Subcutaneous abdominal adipose tissue (tissue), 5 donors: ENCODE measurements around the gene AJAP1.

ENCODE experiments used
- H3K27ac ChIP-seq: one replicate; pipeline ENCODE4 v1.7.0; 2013; ENCODE audit warnings: low read depth, mild to moderate bottlenecking, inconsistent platforms, low read length, moderate library complexity
- H3K27me3 ChIP-seq, 5 donors: one replicate each; pipeline ENCODE4 v1.7.0; 2013; ENCODE audit warnings: low read length in 5 of 5, inconsistent platforms in 1 of 5; ENCODE audit not compliant: control insufficient read depth in 5 of 5, insufficient read depth in 4 of 5
- H3K36me3 ChIP-seq, 5 donors: one replicate each; pipeline ENCODE4 v1.7.0; 2013; ENCODE audit warnings: low read length in 5 of 5; ENCODE audit not compliant: control insufficient read depth in 5 of 5, insufficient read depth in 5 of 5
- H3K4me1 ChIP-seq, 5 donors: one replicate each; pipeline ENCODE4 v1.7.0; 2013; ENCODE audit warnings: low read length in 5 of 5, mild to moderate bottlenecking in 3 of 5, moderate library complexity in 1 of 5; ENCODE audit not compliant: control insufficient read depth in 5 of 5, insufficient read depth in 5 of 5
- H3K4me3 ChIP-seq, 5 donors: one replicate each; pipeline ENCODE4 v1.7.0; 2013; ENCODE audit warnings: low read length in 5 of 5, low read depth in 1 of 5
- H3K9ac ChIP-seq, 5 donors: one replicate each; pipeline ENCODE4 v1.7.0; 2013; ENCODE audit warnings: low read length in 5 of 5, mild to moderate bottlenecking in 4 of 5, moderate library complexity in 3 of 5
- H3K9me3 ChIP-seq, 5 donors: one replicate each; pipeline ENCODE4 v1.7.0; 2013; ENCODE audit warnings: low read length in 5 of 5; ENCODE audit not compliant: control insufficient read depth in 5 of 5
- donor health status: healthy.
- donor health status: healthy.
- donor health status: healthy.
- donor health status: healthy.
- donor health status: healthy.

Gene AJAP1

DNA sequence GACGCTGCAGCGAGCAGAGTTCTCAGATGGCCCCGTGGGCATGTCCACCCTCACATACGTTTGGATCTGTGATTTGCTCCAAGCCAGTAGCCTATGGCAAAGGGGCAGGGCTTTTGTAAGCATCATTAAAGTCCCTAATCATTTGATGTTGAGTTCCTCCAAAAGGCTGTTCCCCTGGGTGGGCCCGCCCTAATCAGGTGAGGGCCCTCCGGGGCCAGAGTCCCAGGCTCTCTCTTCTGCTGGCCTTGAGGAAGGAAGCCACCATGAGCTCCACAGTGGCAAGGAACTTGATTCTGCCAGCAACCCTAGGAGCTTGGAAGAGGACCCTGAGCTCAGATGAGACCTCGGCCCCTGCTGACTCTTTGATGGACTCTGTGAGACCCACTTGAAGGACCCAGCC, 25.4 kb upstream of the AJAP1 start:
- Histone ChIP-seq H3K36me3 (no peaks in the 10 kb centered on the region), H3K4me1 (peaks cover 0 to 13% (median 4%) of the 10 kb centered on the region in 5 donors), H3K9ac (no peak overlapping the region), H3K27me3 (peaks cover under 1 to 21% (median 3%) of the 10 kb centered on the region in 5 donors), H3K27ac (no peak overlapping the region), H3K4me3 (no peak overlapping the region), H3K9me3 (no peaks in the 10 kb centered on the region)

DNA sequence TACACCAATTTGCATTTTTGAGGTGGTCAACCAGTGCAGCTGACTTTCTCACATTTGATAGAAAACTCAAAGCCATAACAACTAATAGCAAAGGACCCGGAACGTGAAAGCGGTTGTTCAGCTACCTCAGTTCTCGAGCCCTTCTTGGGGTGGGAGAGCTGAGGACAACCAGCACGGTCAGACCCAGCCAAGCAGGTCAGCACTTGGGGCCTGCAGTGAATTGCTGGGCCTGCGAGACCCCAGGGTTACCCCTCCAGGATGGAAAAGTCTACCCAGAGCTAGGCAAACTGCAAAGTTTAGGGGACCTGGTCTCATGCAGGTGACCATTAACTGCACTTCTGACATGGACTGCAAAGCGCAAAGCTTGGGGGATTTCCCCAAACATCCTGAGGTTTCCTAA, 23.8 kb upstream of the AJAP1 start:
- Histone ChIP-seq H3K36me3 (no peaks in the 10 kb centered on the region), H3K27ac (no peak overlapping the region), H3K9ac (no peak overlapping the region), H3K4me1 (peaks cover 0 to 13% (median 4%) of the 10 kb centered on the region in 5 donors), H3K27me3 (peaks cover 0 to 24% (median 3%) of the 10 kb centered on the region in 5 donors), H3K9me3 (no peaks in the 10 kb centered on the region), H3K4me3 (no peak overlapping the region)

DNA sequence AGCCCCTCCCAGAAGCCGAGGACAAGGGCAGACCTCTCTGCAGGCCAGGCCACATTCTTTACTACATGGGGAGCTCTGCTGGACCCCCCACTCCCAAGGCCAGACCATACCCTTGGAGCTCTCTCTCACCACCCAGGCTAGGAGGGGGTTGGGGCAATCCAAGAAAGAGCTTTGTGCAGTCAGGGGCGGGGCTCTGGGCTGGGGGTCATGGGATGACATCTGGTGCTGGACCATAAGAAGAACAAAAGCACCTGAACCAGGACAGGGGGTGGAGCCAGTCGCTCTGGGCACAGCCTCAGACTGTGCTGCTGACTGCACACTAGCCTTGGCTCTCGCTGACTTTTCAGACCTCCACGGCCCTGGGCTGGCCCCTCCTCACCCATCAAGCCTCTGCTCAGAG, 23.1 kb upstream of the AJAP1 start:
- H3K27ac ChIP-seq, result no peak overlapping the region
- H3K4me3 ChIP-seq, result no peak overlapping the region
- H3K4me1 ChIP-seq, result peaks cover 0 to 12% (median 4%) of the 10 kb centered on the region in 5 donors
- no peaks in the 10 kb centered on the region for H3K36me3 ChIP-seq
- H3K9ac ChIP-seq, result no peak overlapping the region
- H3K9me3 ChIP-seq, result no peaks in the 10 kb centered on the region
- H3K27me3 ChIP-seq, result peaks cover 0 to 29% (median 3%) of the 10 kb centered on the region in 5 donors

DNA sequence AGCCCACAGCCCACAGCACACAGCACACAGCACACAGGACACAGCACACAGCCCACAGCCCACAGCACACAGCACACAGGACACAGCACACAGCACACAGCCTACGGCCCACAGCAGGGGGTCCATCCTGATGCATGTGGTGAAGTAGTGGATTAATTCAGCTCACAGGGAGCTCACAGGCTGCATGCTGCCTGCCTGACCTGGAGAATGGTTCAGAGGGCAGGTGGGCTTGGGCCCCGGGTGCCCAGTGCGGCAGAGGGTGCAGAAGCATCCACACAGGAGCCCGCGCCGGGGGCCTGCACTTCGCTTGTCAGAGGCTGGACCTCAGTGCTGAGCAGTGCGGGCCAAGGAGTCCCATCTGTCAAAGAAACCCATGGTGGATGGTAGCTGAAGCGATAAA, 21.1 kb upstream of the AJAP1 start:
- H3K36me3 ChIP-seq, result no peaks in the 10 kb centered on the region
- no peak overlapping the region for H3K9ac ChIP-seq
- H3K4me3 ChIP-seq, result no peak overlapping the region
- H3K4me1 ChIP-seq, result peaks cover 0 to 7% (median 0%) of the 10 kb centered on the region in 5 donors
- no peak overlapping the region for H3K27ac ChIP-seq
- H3K9me3 ChIP-seq, result no peaks in the 10 kb centered on the region
- H3K27me3 ChIP-seq, result peaks cover 1 to 37% (median 7%) of the 10 kb centered on the region in 5 donors

DNA sequence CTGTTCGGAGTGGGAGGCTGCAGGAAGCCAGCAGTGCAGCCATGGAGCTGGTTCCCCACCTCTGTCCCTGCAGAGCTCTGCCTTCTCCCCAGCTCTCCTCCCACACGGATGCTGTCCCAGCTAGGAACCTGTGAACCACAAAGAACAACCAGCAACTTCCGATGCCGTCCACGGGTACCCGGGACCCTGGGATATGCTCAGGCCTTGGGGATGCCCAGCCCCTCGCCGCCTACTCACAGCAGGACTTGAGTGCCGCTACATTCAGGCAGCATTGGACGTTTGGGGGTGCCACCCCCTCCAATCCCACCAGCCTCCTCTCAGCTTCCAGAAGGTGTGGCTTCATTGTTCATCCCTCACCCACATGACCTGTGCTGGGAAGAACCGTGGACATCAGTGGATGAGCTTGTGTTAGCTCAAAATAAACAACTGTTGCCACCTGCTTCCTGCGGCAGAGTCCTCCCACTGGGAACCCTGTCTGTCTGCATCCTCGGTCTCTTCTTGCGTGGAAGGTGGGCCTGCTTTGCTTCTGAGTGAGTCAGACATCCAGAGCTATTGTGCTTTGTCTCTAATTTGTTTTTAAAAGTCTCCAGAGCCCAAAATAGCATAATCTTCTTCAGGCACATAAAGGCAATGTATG, 20.1 kb upstream of the AJAP1 start:
- H3K4me3 ChIP-seq, result no peak overlapping the region

DNA sequence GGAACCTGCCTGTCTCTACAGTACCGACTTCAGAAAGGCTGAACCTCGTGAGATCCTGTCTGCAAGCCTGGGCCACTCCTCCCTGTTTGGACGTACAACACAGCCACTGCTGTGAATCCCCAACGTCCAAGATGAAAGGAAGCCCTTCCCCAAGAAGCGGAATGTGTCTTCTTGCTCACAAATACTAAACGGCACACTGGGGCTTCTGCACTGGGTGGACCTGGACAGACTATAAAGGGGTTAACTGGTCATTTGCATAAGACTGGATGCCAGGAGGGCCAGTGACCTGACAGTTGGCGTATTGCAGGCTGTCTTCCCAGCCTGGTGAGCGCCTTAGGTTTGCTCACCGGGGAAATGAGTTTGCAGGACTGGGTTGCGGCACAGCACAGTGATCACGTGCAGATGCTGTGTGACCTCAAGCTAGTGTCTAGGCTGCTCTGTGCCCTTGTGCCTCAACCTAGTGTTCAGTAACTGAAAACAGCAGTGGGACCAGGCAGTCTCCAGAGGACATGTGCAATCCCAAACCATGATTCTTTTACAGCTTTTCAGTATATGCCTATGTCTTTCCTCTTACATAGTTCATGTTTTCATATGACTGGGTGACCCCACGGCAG, 19.5 kb upstream of the AJAP1 start:
- Histone ChIP-seq H3K27me3 (peaks cover 3 to 30% (median 9%) of the 10 kb centered on the region in 5 donors), H3K9me3 (no peaks in the 10 kb centered on the region), H3K9ac (no peak overlapping the region), H3K36me3 (no peaks in the 10 kb centered on the region), H3K4me1 (peaks cover 0 to 9% (median 0%) of the 10 kb centered on the region in 5 donors), H3K4me3 (no peak overlapping the region), H3K27ac (no peak overlapping the region)

More for the DNA sequence above, 20.1 kb upstream of the AJAP1 start:
- H3K27ac ChIP-seq, result no peak overlapping the region
- peaks cover 3 to 36% (median 9%) of the 10 kb centered on the region in 5 donors for H3K27me3 ChIP-seq
- H3K36me3 ChIP-seq, result no peaks in the 10 kb centered on the region
- H3K9ac ChIP-seq, result no peak overlapping the region
- H3K9me3 ChIP-seq, result no peaks in the 10 kb centered on the region
- H3K4me1 ChIP-seq, result peaks cover 0 to 9% (median 0%) of the 10 kb centered on the region in 5 donors

DNA sequence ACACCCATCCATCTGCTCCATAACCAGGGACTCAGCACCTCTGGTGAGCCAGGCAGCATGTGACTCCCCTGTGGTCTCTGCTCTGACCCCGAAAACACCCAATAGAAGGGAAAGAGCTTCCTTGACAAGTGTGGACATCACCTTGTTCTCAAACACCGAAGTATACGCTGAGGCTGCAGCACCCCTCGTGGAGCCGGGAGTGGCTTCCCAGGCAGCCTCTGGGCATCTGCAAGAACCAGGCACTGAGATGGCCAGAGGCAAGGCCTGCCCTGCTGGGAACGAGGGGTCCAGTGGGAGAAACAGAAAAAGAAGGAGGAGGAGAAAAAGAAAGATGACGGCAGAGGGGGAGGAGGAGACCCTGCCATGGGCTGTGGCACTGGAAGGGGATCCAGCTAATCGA, 18.2 kb upstream of the AJAP1 start:
- no peaks in the 10 kb centered on the region for H3K9me3 ChIP-seq
- peaks cover 0 to 9% (median 0%) of the 10 kb centered on the region in 5 donors for H3K4me1 ChIP-seq
- H3K27ac ChIP-seq, result no peak overlapping the region
- no peaks in the 10 kb centered on the region for H3K36me3 ChIP-seq
- H3K27me3 ChIP-seq, result peaks cover 2 to 28% (median 9%) of the 10 kb centered on the region in 5 donors
- H3K9ac ChIP-seq, result no peak overlapping the region
- H3K4me3 ChIP-seq, result no peak overlapping the region

DNA sequence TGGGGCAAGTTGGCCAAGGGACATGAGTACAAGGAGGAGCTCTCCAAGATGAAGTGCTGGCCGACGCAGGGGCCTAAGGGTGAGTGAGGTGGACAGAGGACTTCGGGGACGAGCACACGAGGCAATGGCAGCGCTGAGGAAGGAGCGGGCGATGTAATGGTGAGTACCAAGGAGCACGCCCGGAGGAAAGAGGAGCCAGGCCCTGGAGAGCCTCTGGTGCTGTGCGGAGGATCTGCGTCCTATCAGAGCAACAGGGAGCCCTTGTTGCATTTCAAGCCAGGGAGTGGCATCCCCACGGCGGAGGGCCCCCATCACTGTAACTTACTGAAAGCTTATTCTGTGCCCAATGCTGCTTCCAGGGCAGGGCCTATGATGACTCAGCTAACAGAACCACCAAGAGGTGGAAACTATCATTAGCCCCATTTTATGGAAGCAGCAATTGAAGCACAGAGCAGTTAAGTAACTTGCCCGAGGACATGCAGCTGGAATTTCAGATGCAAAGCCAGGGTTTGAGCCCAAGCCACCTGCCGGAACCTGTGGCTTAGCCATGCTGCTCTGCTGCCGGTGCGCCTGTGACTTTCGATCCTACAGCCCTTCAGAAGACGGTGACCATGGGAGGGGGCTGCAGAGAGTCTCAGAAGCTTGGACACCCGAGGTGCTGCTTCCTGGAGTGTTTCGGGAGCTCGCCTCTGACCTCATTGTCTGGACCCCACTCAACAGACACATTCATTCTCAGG, 17.6 kb upstream of the AJAP1 start:
- H3K9ac ChIP-seq, result no peak overlapping the region
- no peaks in the 10 kb centered on the region for H3K9me3 ChIP-seq
- no peak overlapping the region for H3K27ac ChIP-seq

DNA sequence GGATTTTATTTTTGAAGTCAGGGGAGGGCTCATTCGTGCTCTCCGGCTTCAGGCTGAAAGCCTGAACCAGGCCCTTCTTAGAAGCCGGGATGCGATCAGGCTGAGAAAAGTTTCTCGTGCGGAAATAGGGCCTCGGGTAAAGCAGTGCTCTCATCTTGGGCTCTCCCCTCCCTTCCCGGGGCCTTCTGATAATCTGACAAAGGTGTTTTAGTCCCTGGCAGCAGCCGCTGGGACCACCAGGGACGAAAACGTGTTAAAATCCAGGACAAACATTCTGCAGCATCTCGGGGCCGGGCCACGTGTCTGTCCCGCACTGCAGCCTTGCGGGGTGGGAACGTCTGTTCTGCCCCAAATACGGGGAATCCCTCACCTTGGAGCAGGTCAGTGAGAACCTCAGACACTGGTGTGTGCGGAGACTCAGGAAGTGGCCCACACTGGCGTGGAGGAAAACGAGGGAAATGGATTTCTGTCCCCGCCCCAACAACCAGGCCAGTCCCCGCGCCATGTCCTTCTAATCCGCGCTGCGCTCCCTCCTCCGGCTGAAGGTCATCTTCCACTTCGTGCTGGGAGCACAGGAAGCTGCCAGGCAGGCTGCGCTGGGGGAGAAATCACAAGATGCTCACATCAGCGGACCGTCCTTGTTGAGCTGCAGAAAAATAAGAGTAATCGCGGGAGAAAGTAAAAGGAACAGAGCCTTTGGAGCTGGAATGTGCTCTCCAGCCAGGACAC, 16.6 kb upstream of the AJAP1 start:
- H3K27me3 ChIP-seq, result peaks cover 0 to 21% (median 9%) of the 10 kb centered on the region in 5 donors
- no peaks in the 10 kb centered on the region for H3K36me3 ChIP-seq
- H3K9ac ChIP-seq, result no peak overlapping the region
- no peak overlapping the region for H3K4me3 ChIP-seq
- H3K4me1 ChIP-seq, result peaks cover 0 to 9% (median 0%) of the 10 kb centered on the region in 5 donors
- no peak overlapping the region for H3K27ac ChIP-seq
- no peaks in the 10 kb centered on the region for H3K9me3 ChIP-seq

More for the DNA sequence above, 17.6 kb upstream of the AJAP1 start:
- H3K27me3 ChIP-seq, result peaks cover 0 to 25% (median 9%) of the 10 kb centered on the region in 5 donors
- no peak overlapping the region for H3K4me3 ChIP-seq
- H3K4me1 ChIP-seq, result peaks cover 0 to 9% (median 0%) of the 10 kb centered on the region in 5 donors
- no peaks in the 10 kb centered on the region for H3K36me3 ChIP-seq
